SH-SY5Y (cell line): ENCODE data around the gene DCUN1D2.

Experiments used
- GATA2 ChIP-seq: IDR thresholded peaks from 2 replicates; pipeline ENCODE4 v1.6.1; 2011; ENCODE audit warnings: mild to moderate bottlenecking, low read depth, low read length
- GATA3 ChIP-seq: IDR thresholded peaks from 2 replicates; pipeline ENCODE4 v1.6.1; 2011; ENCODE audit warnings: low read depth, mild to moderate bottlenecking, low read length, moderate library complexity

GRCh38 chr13:113507505-113508345 is 17.2 kb upstream of the DCUN1D2 start:
- no peak for TF ChIP-seq GATA2
- no peak for TF ChIP-seq GATA3
